B cell (primary cell): ENCODE data around the gene THSD7A.

Experiments
- EZH2 ChIP-seq: IDR thresholded peaks from 2 replicates; pipeline ENCODE4 v1.6.1; 2012; ENCODE audit warnings: borderline replicate concordance, low read depth, mild to moderate bottlenecking, moderate library complexity, low read length; ENCODE audit not compliant: insufficient read depth, poor library complexity, severe bottlenecking
- TF ChIP-seq, protein P1 (sequence below): fragments of 200-600 bp; IDR thresholded peaks from one replicate; pipeline ENCODE4 v1.8.0; 2022; ENCODE audit warnings: antibody characterized with exemption, mild to moderate bottlenecking

DNA sequence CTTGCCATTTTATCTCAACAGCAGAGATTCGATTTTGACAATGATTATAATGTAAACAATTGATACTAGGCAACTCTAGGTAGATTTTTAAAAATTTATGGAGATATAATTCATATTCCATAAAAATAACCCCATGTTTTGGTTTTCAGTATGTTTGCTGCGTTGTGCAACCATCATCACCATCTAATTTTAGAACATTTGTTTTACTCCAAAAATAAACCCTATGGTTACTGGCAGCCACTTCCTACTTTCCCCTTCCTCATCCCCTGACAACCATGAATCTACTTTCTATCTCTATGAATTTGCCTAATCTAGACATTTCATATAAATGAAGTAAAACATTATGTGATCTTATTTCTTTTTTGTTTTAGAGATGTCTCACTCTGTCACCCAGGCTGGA, 401.9 kb downstream of the THSD7A start:
- TF ChIP-seq EZH2, result no peak
- TF ChIP-seq, protein P1, sequence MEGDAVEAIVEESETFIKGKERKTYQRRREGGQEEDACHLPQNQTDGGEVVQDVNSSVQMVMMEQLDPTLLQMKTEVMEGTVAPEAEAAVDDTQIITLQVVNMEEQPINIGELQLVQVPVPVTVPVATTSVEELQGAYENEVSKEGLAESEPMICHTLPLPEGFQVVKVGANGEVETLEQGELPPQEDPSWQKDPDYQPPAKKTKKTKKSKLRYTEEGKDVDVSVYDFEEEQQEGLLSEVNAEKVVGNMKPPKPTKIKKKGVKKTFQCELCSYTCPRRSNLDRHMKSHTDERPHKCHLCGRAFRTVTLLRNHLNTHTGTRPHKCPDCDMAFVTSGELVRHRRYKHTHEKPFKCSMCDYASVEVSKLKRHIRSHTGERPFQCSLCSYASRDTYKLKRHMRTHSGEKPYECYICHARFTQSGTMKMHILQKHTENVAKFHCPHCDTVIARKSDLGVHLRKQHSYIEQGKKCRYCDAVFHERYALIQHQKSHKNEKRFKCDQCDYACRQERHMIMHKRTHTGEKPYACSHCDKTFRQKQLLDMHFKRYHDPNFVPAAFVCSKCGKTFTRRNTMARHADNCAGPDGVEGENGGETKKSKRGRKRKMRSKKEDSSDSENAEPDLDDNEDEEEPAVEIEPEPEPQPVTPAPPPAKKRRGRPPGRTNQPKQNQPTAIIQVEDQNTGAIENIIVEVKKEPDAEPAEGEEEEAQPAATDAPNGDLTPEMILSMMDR, result no peak
